KMS-11 (cell line): ENCODE results near the gene RAPGEF5.

Experiments used
- H2AFZ ChIP-seq: fragments of 200-600 bp; sonication (generic); 2 replicates; pipeline ENCODE4 v1.6.1; 2016; ENCODE audit warnings: antibody characterized with exemption, mixed run types, low read depth
- H3K27ac ChIP-seq: fragments of 200-600 bp; sonication (generic); 2 replicates; pipeline ENCODE4 v1.6.1; 2016; ENCODE audit warnings: mild to moderate bottlenecking, mixed run types
- H3K27me3 ChIP-seq: fragments of 200-600 bp; sonication (generic); 2 replicates; pipeline ENCODE4 v1.6.1; 2017; ENCODE audit warnings: mild to moderate bottlenecking, low read depth, mixed run types, moderate library complexity; ENCODE audit not compliant: insufficient read depth
- H3K36me3 ChIP-seq: fragments of 200-600 bp; sonication (generic); 2 replicates; pipeline ENCODE4 v1.6.1; 2017; ENCODE audit warnings: mild to moderate bottlenecking, mixed run types; ENCODE audit not compliant: insufficient read depth
- H3K4me1 ChIP-seq: fragments of 200-600 bp; sonication (generic); 2 replicates; pipeline ENCODE4 v1.6.1; 2016; ENCODE audit warnings: mild to moderate bottlenecking, low read depth, mixed run types; ENCODE audit not compliant: poor library complexity, severe bottlenecking
- H3K4me2 ChIP-seq: fragments of 200-600 bp; sonication (generic); 2 replicates; pipeline ENCODE4 v1.7.0; 2016; ENCODE audit warnings: mild to moderate bottlenecking, mixed run types
- H3K4me3 ChIP-seq: fragments of 200-600 bp; sonication (generic); IDR thresholded peaks from 2 replicates; pipeline ENCODE4 v1.6.1; 2017; ENCODE audit warnings: low read depth, low read length, mixed read lengths; ENCODE audit not compliant: insufficient read depth
- H3K79me2 ChIP-seq: fragments of 200-600 bp; sonication (generic); 2 replicates; pipeline ENCODE4 v1.6.1; 2016; ENCODE audit warnings: low read depth, mixed run types; ENCODE audit not compliant: insufficient read depth
- H3K9ac ChIP-seq: fragments of 200-600 bp; sonication (generic); 2 replicates; pipeline ENCODE4 v1.6.1; 2016; ENCODE audit warnings: mild to moderate bottlenecking, mixed run types
- H4K20me1 ChIP-seq: fragments of 200-600 bp; sonication (generic); 2 replicates; pipeline ENCODE4 v1.6.1; 2016; ENCODE audit warnings: mild to moderate bottlenecking, mixed run types; ENCODE audit not compliant: insufficient read depth
- CTCF ChIP-seq: fragments of 200-600 bp; sonication (generic); conservative IDR thresholded peaks from 2 replicates; pipeline ENCODE4 v1.6.1; 2017; ENCODE audit warnings: low read depth, mild to moderate bottlenecking, antibody characterized with exemption, low read length, moderate library complexity, mixed read lengths

RAPGEF5 gene

GRCh38 chr7:22159341-22159740 is 197.6 kb downstream of the RAPGEF5 start:
- no peaks in the 10 kb centered on the region for H3K27me3 ChIP-seq
- no peak overlapping the region for H2AFZ ChIP-seq
- no peak overlapping the region for H3K4me2 ChIP-seq
- H4K20me1 ChIP-seq = no peaks in the 10 kb centered on the region
- H3K27ac ChIP-seq = no peak overlapping the region
- TF ChIP-seq CTCF = no peak
- H3K36me3 ChIP-seq = 0 out of 2 replicates have a peak, but pooled peaks cover 4% of the 10 kb centered on the region
- no peak overlapping the region for H3K9ac ChIP-seq
- H3K4me3 ChIP-seq = no peak overlapping the region
- H3K4me1 ChIP-seq = peaks cover 11% of the 10 kb centered on the region
- H3K79me2 ChIP-seq = no peaks in the 10 kb centered on the region

DNA sequence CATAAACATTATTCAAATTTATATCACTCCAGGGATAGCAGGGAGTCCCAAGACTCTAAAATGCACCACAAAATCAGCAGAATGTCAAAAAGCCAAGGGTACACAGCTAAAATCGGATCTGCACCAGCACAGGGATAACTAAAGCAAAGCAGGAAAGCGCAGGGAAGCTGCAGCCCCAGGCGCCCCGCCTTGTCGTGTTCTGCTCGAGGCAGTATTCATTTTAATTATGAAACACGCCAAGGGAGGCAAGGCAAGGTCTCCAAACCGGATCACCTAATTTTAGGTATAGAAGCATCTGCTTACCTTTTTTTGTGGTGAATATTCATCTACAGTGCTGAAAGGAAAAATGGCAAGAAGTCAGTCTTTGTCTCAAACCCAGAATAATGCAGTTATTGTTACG is 199.4 kb downstream of the RAPGEF5 start:
- Histone ChIP-seq H3K36me3 (0 out of 2 replicates have a peak, but pooled peaks cover 4% of the 10 kb centered on the region), H3K79me2 (no peaks in the 10 kb centered on the region), H3K27me3 (no peaks in the 10 kb centered on the region), H3K27ac (no peak overlapping the region), H3K4me1 (peaks cover 22% of the 10 kb centered on the region), H4K20me1 (no peaks in the 10 kb centered on the region), H3K4me3 (no peak overlapping the region), H3K9ac (no peak overlapping the region), H3K4me2 (no peak overlapping the region), H2AFZ (no peak overlapping the region)
- no peak for TF ChIP-seq CTCF

- no peaks in the 10 kb centered on the region for H3K79me2 ChIP-seq
- no peak overlapping the region for H3K27ac ChIP-seq
- no peaks in the 10 kb centered on the region for H4K20me1 ChIP-seq
- peaks cover 22% of the 10 kb centered on the region for H3K4me1 ChIP-seq
- no peaks in the 10 kb centered on the region for H3K27me3 ChIP-seq
- H2AFZ ChIP-seq = no peak overlapping the region
- TF ChIP-seq CTCF = no peak
- no peak overlapping the region for H3K4me2 ChIP-seq
- H3K36me3 ChIP-seq = 0 out of 2 replicates have a peak, but pooled peaks cover 4% of the 10 kb centered on the region
- no peak overlapping the region for H3K9ac ChIP-seq
- H3K4me3 ChIP-seq = no peak overlapping the region
Observed at GRCh38 chr7:22156205-22156604, 200.7 kb downstream of the RAPGEF5 start.

DNA sequence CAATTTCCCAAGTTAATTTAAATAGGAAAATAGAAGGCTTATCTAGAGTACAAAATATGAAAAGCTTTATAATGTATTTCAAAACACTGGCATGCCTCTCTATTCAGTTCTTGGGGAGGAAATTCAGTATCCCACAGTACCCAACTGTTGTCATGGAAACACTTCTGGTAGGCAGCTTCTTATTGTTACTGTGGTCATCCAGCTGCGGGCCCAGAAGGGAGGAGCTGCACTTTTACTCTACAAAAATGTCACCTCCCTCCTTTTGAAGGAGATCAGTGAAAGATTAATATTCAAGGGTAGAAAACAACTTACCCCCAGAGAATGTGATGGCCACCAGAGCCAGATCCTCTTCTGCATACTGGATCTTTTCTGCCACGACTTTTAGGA is 202.8 kb downstream of the RAPGEF5 start:
- H3K4me2 ChIP-seq = peak overlapping the region; percentile 33
- H3K27me3 ChIP-seq = no peaks in the 10 kb centered on the region
- no peaks in the 10 kb centered on the region for H4K20me1 ChIP-seq
- H2AFZ ChIP-seq = no peak overlapping the region
- H3K4me1 ChIP-seq = peaks cover 22% of the 10 kb centered on the region
- H3K79me2 ChIP-seq = no peaks in the 10 kb centered on the region
- no peaks in the 10 kb centered on the region for H3K36me3 ChIP-seq
- no peak overlapping the region for H3K4me3 ChIP-seq
- H3K27ac ChIP-seq = no peak overlapping the region
- TF ChIP-seq CTCF = no peak
- no peak overlapping the region for H3K9ac ChIP-seq
